GM21825 (cell line): Measurements from ENCODE around the gene HOXC6.
"Not testable (repeated sequence)": the region's sequence is repeated elsewhere in the genome, so short reads cannot be mapped to it uniquely, and the experiment has no call there.

Experiments used
- ATAC-seq: cut with Tn5 transposase; IDR thresholded peaks from one replicate; pipeline ENCODE4 v1.9.1; 2021; ENCODE audit warnings: mild to moderate bottlenecking, moderate library complexity; ENCODE audit not compliant: unreplicated experiment

The HOXC6 gene

DNA sequence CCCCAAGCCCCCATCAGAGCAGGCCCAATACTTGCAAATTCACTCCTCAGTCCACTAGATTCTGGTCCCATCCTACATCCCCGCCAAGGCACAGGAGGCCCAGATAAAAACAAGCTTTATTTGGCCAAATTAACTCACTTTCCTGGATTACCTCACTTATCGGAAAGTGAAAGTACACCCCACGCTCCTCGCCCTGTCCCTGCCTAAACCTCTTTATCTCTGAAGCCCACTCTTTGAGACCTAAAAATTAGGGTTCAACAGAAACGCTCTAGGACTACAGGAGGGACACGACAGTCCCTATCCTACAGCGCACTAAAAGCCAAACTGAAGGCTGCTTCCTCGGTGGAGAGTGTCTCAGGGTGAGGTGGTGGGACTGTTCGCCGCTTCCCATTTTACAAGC, 49.6 kb downstream of the HOXC6 start:
- not testable (repeated sequence) for ATAC-seq

- ATAC-seq, result not testable (repeated sequence)
Measured at GRCh38 chr12:54079115-54079514, 50.9 kb downstream of the HOXC6 start.
